IMR-90 (cell line): ENCODE measurements around the gene PLPP4.

Experiments used
- BHLHE40 ChIP-seq: fragments of 150-350 bp; IDR thresholded peaks from 2 replicates; pipeline ENCODE4 v1.6.1; 2016; ENCODE audit warnings: mild to moderate bottlenecking, low read depth, low read length
- CTCF ChIP-seq: conservative IDR thresholded peaks from 2 replicates; pipeline ENCODE4 v1.5.1; 2012; ENCODE audit warnings: mild to moderate bottlenecking, low read depth, low read length, improper control_type of control experiment
- MAFK ChIP-seq: IDR thresholded peaks from 2 replicates; pipeline ENCODE4 v1.6.1; 2012; ENCODE audit warnings: low read depth, low read length, improper control_type of control experiment
- POLR2A ChIP-seq: IDR thresholded peaks from 2 replicates; pipeline ENCODE4 v1.6.1; 2012; ENCODE audit warnings: mild to moderate bottlenecking, low read depth, low read length
- SMC3 ChIP-seq: fragments of 150-350 bp; IDR thresholded peaks from 2 replicates; pipeline ENCODE4 v1.6.1; 2016; ENCODE audit warnings: low read depth, mild to moderate bottlenecking, antibody characterized with exemption, low read length, moderate library complexity
- TF ChIP-seq, protein P1 (sequence below): fragments of 150-350 bp; IDR thresholded peaks from 2 replicates; pipeline ENCODE4 v1.6.1; 2016; ENCODE audit warnings: low read depth, mild to moderate bottlenecking, low read length, moderate library complexity, borderline replicate concordance

GRCh38 chr10:120432209-120432608 is 24.8 kb upstream of the PLPP4 start:
- TF ChIP-seq SMC3 (no peak), CTCF (no peak), POLR2A (no peak), BHLHE40 (no peak), MAFK (no peak)
- TF ChIP-seq, protein P1, sequence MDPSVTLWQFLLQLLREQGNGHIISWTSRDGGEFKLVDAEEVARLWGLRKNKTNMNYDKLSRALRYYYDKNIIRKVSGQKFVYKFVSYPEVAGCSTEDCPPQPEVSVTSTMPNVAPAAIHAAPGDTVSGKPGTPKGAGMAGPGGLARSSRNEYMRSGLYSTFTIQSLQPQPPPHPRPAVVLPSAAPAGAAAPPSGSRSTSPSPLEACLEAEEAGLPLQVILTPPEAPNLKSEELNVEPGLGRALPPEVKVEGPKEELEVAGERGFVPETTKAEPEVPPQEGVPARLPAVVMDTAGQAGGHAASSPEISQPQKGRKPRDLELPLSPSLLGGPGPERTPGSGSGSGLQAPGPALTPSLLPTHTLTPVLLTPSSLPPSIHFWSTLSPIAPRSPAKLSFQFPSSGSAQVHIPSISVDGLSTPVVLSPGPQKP: no peak
